Progenitor cell of endocrine pancreas (in vitro differentiated cells): ENCODE measurements around the gene RNASE8. TPM values are rescaled to one million over a fixed set of nuclear protein-coding genes. Genes with fewer than 3 reads are reported as not detected.

Source experiments
- DNase-seq: peaks from one replicate; pipeline ENCODE4 v3.0.0; 2021; ENCODE audit warnings: low spot score; ENCODE audit not compliant: unreplicated experiment
- H3K27ac Mint-ChIP-seq: 2 replicates; pipeline ENCODE4 v1.8.0; 2021; ENCODE audit warnings: mild to moderate bottlenecking, moderate library complexity, mixed read lengths
- H3K27me3 Mint-ChIP-seq: 2 replicates; pipeline ENCODE4 v1.8.0; 2021; ENCODE audit warnings: mixed read lengths
- H3K36me3 Mint-ChIP-seq: 2 replicates; pipeline ENCODE4 v1.8.0; 2022; ENCODE audit warnings: mixed read lengths; ENCODE audit not compliant: insufficient read depth
- H3K4me1 Mint-ChIP-seq: 2 replicates; pipeline ENCODE4 v1.8.0; 2021; ENCODE audit warnings: low read depth, mixed read lengths
- H3K4me3 Mint-ChIP-seq: 2 replicates; pipeline ENCODE4 v1.8.0; 2021; ENCODE audit warnings: low read depth, mild to moderate bottlenecking, moderate library complexity, mixed read lengths
- H3K9me3 Mint-ChIP-seq: 2 replicates; pipeline ENCODE4 v1.8.0; 2021; ENCODE audit warnings: low read depth, mixed read lengths
- total RNA-seq: library from RNA; stranded (reverse); gene quantifications from 2 replicates; pipeline ENCODE4 v1.2.1, GENCODE V29; 2021
- TF ChIP-seq, protein P1 (sequence below): fragments of 200-600 bp; sonication (generic); IDR thresholded peaks from one replicate; pipeline ENCODE4 v1.5.0; 2021; ENCODE audit warnings: antibody characterized with exemption, mild to moderate bottlenecking; ENCODE audit not compliant: unreplicated experiment

The RNASE8 gene
- total RNA-seq, 1 donor from 2014 or later: not detected

DNA sequence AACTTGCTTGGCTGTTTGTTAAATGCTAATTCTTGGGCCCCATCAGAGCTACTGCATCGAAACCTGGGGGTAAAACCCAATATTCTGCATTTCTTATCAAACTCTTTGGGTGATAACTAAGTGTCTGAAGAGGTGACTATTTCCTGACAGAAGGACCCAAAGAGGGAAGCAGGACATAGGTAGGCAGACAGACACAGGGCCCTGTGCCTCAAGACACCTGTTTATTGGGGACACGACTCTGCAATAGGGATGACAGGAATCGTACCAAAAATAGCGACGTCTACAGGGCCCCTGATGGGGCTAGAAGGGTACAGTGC, 32.2 kb downstream of the RNASE8 start:
- Mint-ChIP-seq H3K27me3 (no peaks in the 10 kb centered on the region), H3K36me3 (peaks cover 37% of the 10 kb centered on the region), H3K27ac (peak overlapping the region; percentile 81), H3K4me3 (no peak overlapping the region), H3K4me1 (peaks cover 16% of the 10 kb centered on the region), H3K9me3 (no peaks in the 10 kb centered on the region)
- no peak for DNase-seq
- TF ChIP-seq, protein P1, sequence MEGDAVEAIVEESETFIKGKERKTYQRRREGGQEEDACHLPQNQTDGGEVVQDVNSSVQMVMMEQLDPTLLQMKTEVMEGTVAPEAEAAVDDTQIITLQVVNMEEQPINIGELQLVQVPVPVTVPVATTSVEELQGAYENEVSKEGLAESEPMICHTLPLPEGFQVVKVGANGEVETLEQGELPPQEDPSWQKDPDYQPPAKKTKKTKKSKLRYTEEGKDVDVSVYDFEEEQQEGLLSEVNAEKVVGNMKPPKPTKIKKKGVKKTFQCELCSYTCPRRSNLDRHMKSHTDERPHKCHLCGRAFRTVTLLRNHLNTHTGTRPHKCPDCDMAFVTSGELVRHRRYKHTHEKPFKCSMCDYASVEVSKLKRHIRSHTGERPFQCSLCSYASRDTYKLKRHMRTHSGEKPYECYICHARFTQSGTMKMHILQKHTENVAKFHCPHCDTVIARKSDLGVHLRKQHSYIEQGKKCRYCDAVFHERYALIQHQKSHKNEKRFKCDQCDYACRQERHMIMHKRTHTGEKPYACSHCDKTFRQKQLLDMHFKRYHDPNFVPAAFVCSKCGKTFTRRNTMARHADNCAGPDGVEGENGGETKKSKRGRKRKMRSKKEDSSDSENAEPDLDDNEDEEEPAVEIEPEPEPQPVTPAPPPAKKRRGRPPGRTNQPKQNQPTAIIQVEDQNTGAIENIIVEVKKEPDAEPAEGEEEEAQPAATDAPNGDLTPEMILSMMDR: no peak

DNA sequence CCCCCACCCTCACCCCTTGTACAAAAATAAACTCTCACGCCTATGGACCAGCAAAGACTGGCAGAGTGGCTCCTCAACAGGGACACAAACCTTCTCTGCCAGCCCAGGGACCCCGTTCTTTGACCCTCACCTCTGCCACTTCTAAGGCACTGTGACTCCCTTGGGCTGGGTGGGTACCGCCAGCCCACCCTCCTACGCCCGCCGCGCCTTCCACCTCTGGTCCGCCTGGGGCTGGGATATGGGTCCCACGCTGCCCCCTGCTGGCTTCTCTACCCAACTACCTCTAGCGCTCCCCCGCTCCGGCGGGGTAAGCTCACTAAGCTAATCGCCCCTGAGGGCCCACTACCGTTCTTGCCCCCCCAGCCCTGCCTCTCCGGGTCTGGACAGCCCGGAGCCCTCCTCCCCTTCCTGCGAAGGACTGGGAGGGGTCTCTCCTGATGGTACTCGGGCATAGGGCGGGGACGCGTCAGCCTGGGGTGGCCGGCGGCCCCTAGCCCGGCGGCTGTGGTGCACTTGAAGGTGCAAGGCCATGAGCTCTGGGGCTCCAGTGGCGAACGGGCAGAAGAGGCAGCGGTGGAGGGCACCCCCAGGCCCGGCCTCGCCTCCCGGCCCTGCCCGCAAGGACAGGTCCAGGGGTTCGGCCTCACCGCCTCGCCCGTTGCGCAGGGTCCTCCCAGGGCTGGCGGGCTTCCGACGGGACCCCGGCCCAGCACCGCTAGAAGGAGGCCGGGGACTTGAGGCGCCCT, 32.7 kb downstream of the RNASE8 start:
- Mint-ChIP-seq H3K36me3 (peaks cover 36% of the 10 kb centered on the region), H3K4me1 (peaks cover 22% of the 10 kb centered on the region), H3K27me3 (no peaks in the 10 kb centered on the region), H3K27ac (peak overlapping the region; percentile 81), H3K9me3 (no peaks in the 10 kb centered on the region), H3K4me3 (no peak overlapping the region)
- no peak for DNase-seq
- TF ChIP-seq, protein P1: peak; percentile 51

DNA sequence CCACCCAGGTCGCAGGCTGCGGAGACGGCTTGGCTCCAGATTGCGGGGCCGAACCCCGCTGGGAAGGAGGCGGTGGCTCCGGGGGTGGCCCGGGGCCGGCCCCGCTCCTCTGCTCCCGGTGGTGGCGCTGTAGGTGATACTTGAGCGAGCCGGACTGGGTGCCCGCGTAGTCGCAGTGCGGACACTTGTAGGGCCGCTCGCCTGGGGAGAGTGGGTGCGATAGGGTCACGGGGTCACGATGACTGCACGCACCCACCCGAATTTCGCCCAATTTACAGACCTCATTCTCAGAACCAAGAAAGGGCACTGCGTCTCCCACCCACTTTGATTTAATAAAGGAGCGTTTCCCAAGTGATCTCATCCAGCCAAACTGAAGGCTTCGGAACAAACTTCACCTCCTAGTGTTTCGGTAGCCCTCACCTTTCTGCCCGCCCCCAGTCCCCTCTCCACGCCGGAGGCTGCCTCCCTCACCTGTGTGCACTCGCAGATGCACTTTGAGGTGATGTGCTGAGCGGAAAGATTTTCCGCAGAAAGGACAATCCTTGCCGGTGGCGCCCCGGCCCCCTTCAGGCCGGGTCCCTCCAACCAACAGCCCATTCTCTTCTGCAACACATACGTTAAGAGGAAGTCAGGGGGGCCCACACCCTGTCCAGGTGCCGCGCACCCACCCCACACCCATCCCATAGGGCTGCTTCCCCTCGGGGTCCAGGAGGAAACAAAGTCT, 33.5 kb downstream of the RNASE8 start:
- Mint-ChIP-seq H3K27ac (peak overlapping the region; percentile 80), H3K36me3 (peaks cover 35% of the 10 kb centered on the region), H3K9me3 (no peaks in the 10 kb centered on the region), H3K4me3 (no peak overlapping the region), H3K4me1 (peaks cover 27% of the 10 kb centered on the region), H3K27me3 (no peaks in the 10 kb centered on the region)
- no peak for DNase-seq
- TF ChIP-seq, protein P1: no peak

DNA sequence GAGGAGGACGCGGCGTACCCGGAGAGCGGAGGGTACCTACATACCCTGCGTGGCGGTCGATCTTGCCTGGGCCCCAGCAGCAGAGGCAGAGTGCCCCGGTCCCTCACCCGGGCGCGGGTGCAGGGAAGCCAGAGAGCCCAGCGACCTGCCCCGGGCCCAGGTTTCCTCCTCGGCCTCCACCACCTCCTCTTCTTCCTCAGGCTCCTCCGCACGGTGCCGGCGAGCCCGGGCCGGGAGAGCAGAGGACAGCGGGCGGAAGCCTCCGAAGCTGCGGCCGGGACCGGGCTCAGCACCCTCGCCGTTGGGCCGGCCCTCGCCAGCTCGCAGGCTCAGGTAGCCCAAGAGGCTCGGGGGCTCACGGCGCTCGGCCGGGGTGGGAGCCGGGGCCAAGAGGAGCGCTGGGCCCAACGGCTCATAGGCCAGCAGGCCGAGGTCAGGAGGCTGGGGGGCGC, 34.2 kb downstream of the RNASE8 start:
- peaks cover 29% of the 10 kb centered on the region for H3K36me3 Mint-ChIP-seq
- peak overlapping the region; percentile 80 for H3K27ac Mint-ChIP-seq
- H3K27me3 Mint-ChIP-seq: no peaks in the 10 kb centered on the region
- no peak overlapping the region for H3K4me3 Mint-ChIP-seq
- H3K9me3 Mint-ChIP-seq: no peaks in the 10 kb centered on the region
- H3K4me1 Mint-ChIP-seq: peaks cover 32% of the 10 kb centered on the region
- TF ChIP-seq, protein P1: no peak
- no peak for DNase-seq

GRCh38 chr14:21092273-21093011, 34.8 kb downstream of the RNASE8 start:
- Mint-ChIP-seq H3K4me1 (peaks cover 36% of the 10 kb centered on the region), H3K4me3 (no peak overlapping the region), H3K27me3 (no peaks in the 10 kb centered on the region), H3K9me3 (no peaks in the 10 kb centered on the region), H3K27ac (no peak overlapping the region), H3K36me3 (peaks cover 29% of the 10 kb centered on the region)
- TF ChIP-seq, protein P1: peak; percentile 98
- DNase-seq: peak; percentile 76
